Body of pancreas (tissue), 4 donors: ENCODE data around the gene CCDC66. TPM values are rescaled to one million over a fixed set of nuclear protein-coding genes. Genes with fewer than 3 reads are reported as not detected.
"Not testable (repeated sequence)": the region's sequence is repeated elsewhere in the genome, so short reads cannot be mapped to it uniquely, and the experiment has no call there.

ENCODE experiments used
- ATAC-seq: fragments of 150-250 bp; one replicate; pipeline ENCODE4 v1.9.1; 2016
- DNase-seq, 4 donors: peaks; one replicate each; pipeline ENCODE4 v3.0.0-alpha.2; 2019
- H3K27ac ChIP-seq, 4 donors: fragments of 200-600 bp; sonication (generic); 1 replicate in 3 of 4; 2 replicates in 1 of 4; pipeline versions ENCODE4 v1.5.1 to v1.6.1; 2016 to 2019; ENCODE audit warnings: mild to moderate bottlenecking in 1 of 4, mixed read lengths in 1 of 4, moderate library complexity in 1 of 4
- H3K27me3 ChIP-seq, 2 donors: fragments of 200-600 bp; sonication (generic); one replicate each; pipeline ENCODE4 v1.6.0; 2016; ENCODE audit warnings: mild to moderate bottlenecking in 1 of 2
- H3K36me3 ChIP-seq, 2 donors: fragments of 200-600 bp; sonication (generic); replicated peaks in 1 of 2; 2 replicates each; pipeline ENCODE4 v1.5.1; 2016; ENCODE audit warnings: low read depth in 2 of 2; ENCODE audit not compliant: insufficient read depth in 1 of 2
- H3K4me1 ChIP-seq: fragments of 200-600 bp; sonication (generic); one replicate; pipeline ENCODE4 v1.6.0; 2016
- H3K4me3 ChIP-seq, 2 donors: fragments of 200-600 bp; sonication (generic); 1 replicate in 1 of 2; 2 replicates in 1 of 2; pipeline ENCODE4 v1.5.1; 2016 to 2019
- H3K9me3 ChIP-seq, 3 donors: fragments of 200-600 bp; sonication (generic); 1 replicate in 2 of 3; 2 replicates in 1 of 3; pipeline ENCODE4 v1.5.1; 2016
- CTCF ChIP-seq, 7 experiments: fragments of 450-650 bp in 4 of 7; fragments of 200-600 bp in 3 of 7; sonication (generic) in 3 of 7; IDR thresholded peaks; one replicate each; pipeline ENCODE4 v1.5.1; 2016 to 2019; ENCODE audit warnings: antibody characterized with exemption in 7 of 7
- POLR2A ChIP-seq, 3 donors: fragments of 450-650 bp; IDR thresholded peaks; one replicate each; pipeline ENCODE4 v1.6.1; 2016; ENCODE audit warnings: antibody characterized with exemption in 3 of 3, mild to moderate bottlenecking in 2 of 3
- WGBS, 2 donors: methylation state at CpG; one replicate each; pipeline ENCODE4 v1.1.5; 2017; 5-methylcytosine and 5-hydroxymethylcytosine counted together
- intact Hi-C: fragments of 100-400 bp; cut with DNase I; formaldehyde crosslinking; loops from one replicate; pipeline ENCODE4 v1.15.1; 2023
- total RNA-seq, 2 donors: library from RNA; depleted of rRNA; stranded (reverse); fragments of >200 nt; gene quantifications; one replicate each; pipeline ENCODE4 v1.1.0, GENCODE V29; 2016

CCDC66 gene
- total RNA-seq, 2 donors from 2014 or later: 28.0 to 43.8 TPM

DNA sequence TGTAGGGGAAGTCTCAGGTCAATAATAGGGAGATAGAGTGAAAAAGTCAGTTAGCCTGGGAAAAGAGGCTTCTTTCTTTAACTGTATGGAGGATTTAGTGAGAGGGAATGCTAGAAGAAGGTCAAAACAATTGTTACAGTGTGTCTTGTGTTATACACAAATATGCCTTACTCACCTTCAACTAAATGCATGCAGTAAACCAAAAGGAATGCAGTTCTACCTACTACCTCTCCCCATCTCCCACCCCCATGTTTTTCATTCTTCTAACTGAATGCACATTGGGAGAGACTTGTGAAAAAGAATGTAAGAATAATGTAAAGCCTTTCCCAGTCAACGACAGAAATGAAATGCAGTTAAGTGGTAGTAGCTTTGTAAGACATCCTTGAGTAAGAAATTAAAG lies 33.8 kb downstream of the CCDC66 start:
- no peak for TF ChIP-seq POLR2A (IDR thresholded peaks at IDR 0.05)
- TF ChIP-seq CTCF (IDR thresholded peaks at IDR 0.05): no peak
- intact Hi-C loops: no loop called here
- no peak for DNase-seq
- Histone ChIP-seq H3K4me1 (no peaks in the 10 kb centered on the region), H3K36me3 (peaks cover 0 to 2% of the 10 kb centered on the region in 2 donors), H3K9me3 (no peaks in the 10 kb centered on the region), H3K27me3 (no peaks in the 10 kb centered on the region), H3K4me3 (no peak overlapping the region), H3K27ac (no peak overlapping the region)
- ATAC-seq: no peak
- WGBS, 2 donors: 35 to 39% methylated on average over 1 of the region's 1 CpG

GRCh38 chr3:56591262-56591661 lies 34.3 kb downstream of the CCDC66 start:
- Histone ChIP-seq H3K9me3 (no peaks in the 10 kb centered on the region), H3K36me3 (peaks cover 0 to 4% of the 10 kb centered on the region in 2 donors), H3K27ac (no peak overlapping the region), H3K4me1 (no peaks in the 10 kb centered on the region), H3K27me3 (no peaks in the 10 kb centered on the region), H3K4me3 (no peak overlapping the region)
- 23 to 26% methylated on average over 2 of the region's 2 CpGs for WGBS, 2 donors
- DNase-seq: no peak
- intact Hi-C loops: no loop called here
- ATAC-seq: no peak
- TF ChIP-seq CTCF (IDR thresholded peaks at IDR 0.05) (no peak), POLR2A (IDR thresholded peaks at IDR 0.05) (no peak)

GRCh38 chr3:56593455-56594158 lies 36.6 kb downstream of the CCDC66 start:
- ATAC-seq (no peak), DNase-seq (peak in 1 of 4 donors; percentile 39)
- Histone ChIP-seq H3K27ac (no peak overlapping the region), H3K4me1 (no peaks in the 10 kb centered on the region), H3K4me3 (no peak overlapping the region), H3K36me3 (peaks cover 0 to 4% of the 10 kb centered on the region in 2 donors), H3K9me3 (no peaks in the 10 kb centered on the region), H3K27me3 (no peaks in the 10 kb centered on the region)
- WGBS, 2 donors: 80 to 88% methylated on average over 6 of the region's 6 CpGs
- intact Hi-C loops: no loop called here
- TF ChIP-seq CTCF (IDR thresholded peaks at IDR 0.05): no peak
- TF ChIP-seq POLR2A (IDR thresholded peaks at IDR 0.05): no peak

DNA sequence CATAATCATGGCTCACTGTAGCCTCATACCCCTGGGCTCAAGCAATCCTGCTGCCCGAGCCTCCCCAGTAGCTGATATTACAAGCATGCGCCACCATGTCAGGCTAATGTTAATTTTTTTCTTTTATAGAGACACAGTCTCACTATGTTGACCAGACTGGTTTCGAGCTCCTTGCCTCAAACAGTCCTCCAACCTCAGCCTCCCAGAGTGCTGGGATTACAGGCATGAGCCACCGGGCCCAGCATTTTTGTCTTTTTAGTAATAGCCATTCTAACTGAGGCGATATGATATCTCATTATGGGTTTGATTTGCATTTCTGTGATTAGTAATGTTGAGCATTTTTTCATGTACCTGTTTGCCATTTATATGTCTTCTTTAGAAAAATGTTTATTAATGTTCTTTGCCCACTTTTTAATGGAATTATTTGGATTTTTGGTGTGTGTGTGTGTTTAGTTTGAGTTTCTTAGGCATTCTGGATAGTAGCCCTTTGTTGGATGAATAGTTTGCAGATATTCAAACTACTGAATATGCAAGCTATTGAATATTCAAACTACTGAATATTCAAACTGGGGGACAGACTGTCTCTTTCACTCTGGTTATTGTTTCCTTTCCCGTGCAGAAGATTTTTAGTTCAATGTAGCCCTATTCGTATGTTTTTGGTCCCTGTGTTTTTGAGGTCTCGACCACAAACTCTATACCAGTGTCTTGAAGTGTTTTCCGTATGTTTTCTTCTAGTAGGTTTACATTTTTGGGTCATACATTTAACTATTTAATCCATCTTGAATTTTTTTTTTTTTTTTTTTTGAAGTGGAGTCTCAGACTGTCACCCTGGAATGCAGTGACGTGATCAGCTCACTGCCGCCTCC lies 39.2 kb downstream of the CCDC66 start:
- no peak for TF ChIP-seq POLR2A (IDR thresholded peaks at IDR 0.05)
- no peak for TF ChIP-seq CTCF (IDR thresholded peaks at IDR 0.05)
- no peak overlapping the region for H3K27ac ChIP-seq
- no peaks in the 10 kb centered on the region for H3K4me1 ChIP-seq
- WGBS, 2 donors: 91 to 92% methylated on average over 11 of the region's 11 CpGs
- H3K36me3 ChIP-seq: peaks cover 0 to 4% of the 10 kb centered on the region in 2 donors
- no peak for ATAC-seq
- no peaks in the 10 kb centered on the region for H3K27me3 ChIP-seq
- no peak overlapping the region for H3K4me3 ChIP-seq
- no peaks in the 10 kb centered on the region for H3K9me3 ChIP-seq
- DNase-seq: no peak
- intact Hi-C loops: no loop called here

- H3K27ac ChIP-seq, intact Hi-C loops, DNase-seq, H3K36me3 ChIP-seq, ATAC-seq, H3K27me3 ChIP-seq, H3K9me3 ChIP-seq, H3K4me3 ChIP-seq, H3K4me1 ChIP-seq: not testable (repeated sequence)
- 93 to 96% methylated on average over 1 of the region's 2 CpGs for WGBS, 2 donors
These were observed 51.5 kb downstream of the CCDC66 start for GRCh38 chr3:56608479-56608878.
